ENCODE data around the gene SH3BGRL2.

Gene SH3BGRL2

GRCh38 chr6:79630883-79631692 lies at the start of gene SH3BGRL2 (continued):
- TF ChIP-seq PATZ1 (tag by site-specific recombination; IDR thresholded peaks at IDR 0.05) (peak; percentile 50), ZNF394 (tag by site-specific recombination; IDR thresholded peaks at IDR 0.05; ENCODE audit: borderline replicate concordance) (peak; percentile 45; the same call in 1 of the 2 replicates), ZNF660 (tag by site-specific recombination; IDR thresholded peaks at IDR 0.05) (0 out of 2 replicates have a peak, but pooled peaks have one; percentile 20), ZSCAN30 (tag by site-specific recombination; IDR thresholded peaks at IDR 0.05) (peak; percentile 94), MYNN (tag by site-specific recombination; IDR thresholded peaks at IDR 0.05; ENCODE audit: borderline replicate concordance) (peak; percentile 62; the same call in 1 of the 2 replicates), TCF7L2 (IDR thresholded peaks at IDR 0.05; ENCODE audit: borderline replicate concordance, low read depth, low read length) (peak; percentile 95), HOXD13 (CRISPR knock-in tag; IDR thresholded peaks at IDR 0.05; ENCODE audit: borderline replicate concordance) (peak; percentile 56; the same call in 1 of the 2 replicates), PBX3 (CRISPR knock-in tag; IDR thresholded peaks at IDR 0.05) (0 out of 2 replicates have a peak, but pooled peaks have one; percentile 15), ZNF629 (tag by site-specific recombination; IDR thresholded peaks at IDR 0.05) (0 out of 2 replicates have a peak, but pooled peaks have one; percentile 42), ZBTB7A (tag by site-specific recombination; IDR thresholded peaks at IDR 0.05; ENCODE audit: low read depth) (peak; percentile 75; the same call in 1 of the 2 replicates), ZNF155 (tag by site-specific recombination; IDR thresholded peaks at IDR 0.05) (no peak), OSR2 (tag by site-specific recombination; IDR thresholded peaks at IDR 0.05) (0 out of 2 replicates have a peak, but pooled peaks have one; percentile 9), ZNF513 (tag by site-specific recombination; IDR thresholded peaks at IDR 0.05) (0 out of 2 replicates have a peak, but pooled peaks have one; percentile 29), ZBTB26 (tag by site-specific recombination; optimal IDR thresholded peaks at IDR 0.05) (peak; percentile 94), ZNF19 (tag by site-specific recombination; IDR thresholded peaks at IDR 0.05; ENCODE audit: low read depth) (no peak), ZNF341 (tag by site-specific recombination; IDR thresholded peaks at IDR 0.05; ENCODE audit: low read depth) (peak; percentile 84), ZBTB1 (tag by site-specific recombination; IDR thresholded peaks at IDR 0.05) (no peak), ZSCAN18 (tag by site-specific recombination; IDR thresholded peaks at IDR 0.05) (no peak), SP2 (tag by site-specific recombination; IDR thresholded peaks at IDR 0.05) (peak; percentile 9; the same call in 1 of the 2 replicates), ZBTB10 (tag by site-specific recombination; IDR thresholded peaks at IDR 0.05) (0 out of 2 replicates have a peak, but pooled peaks have one; percentile 12), ZNF501 (tag by site-specific recombination; IDR thresholded peaks at IDR 0.05) (peak; percentile 74; the same call in 1 of the 2 replicates), KLF8 (tag by site-specific recombination; IDR thresholded peaks at IDR 0.05) (peak; percentile 25; the same call in 1 of the 2 replicates), GLIS1 (tag by site-specific recombination; IDR thresholded peaks at IDR 0.05) (no peak), ZIC2 (tag by site-specific recombination; IDR thresholded peaks at IDR 0.05) (peak; percentile 58), KLF16 (tag by site-specific recombination; IDR thresholded peaks at IDR 0.05) (0 out of 2 replicates have a peak, but pooled peaks have one; percentile 21), ZNF398 (tag by site-specific recombination; IDR thresholded peaks at IDR 0.05) (peak; percentile 93)
